HCT116 (cell line): ENCODE results near the gene DENND4C. TPM values are rescaled to one million over a fixed set of nuclear protein-coding genes. Genes with fewer than 3 reads are reported as not detected.

ENCODE experiments used
- ATAC-seq: fragments of 200-7000 bp; cut with Tn5 transposase; 2 replicates; pipeline ENCODE4 v1.9.1; 2020; ENCODE audit warnings: mild to moderate bottlenecking, moderate library complexity
- BruUV-seq: library from RNA; stranded (reverse); fragments of 400-500 nt; replicated peaks from 2 replicates; lab custom pipeline; 2021; lab: Mats Ljungman, UMichigan
- CTCF ChIA-PET: fragments of 300-600 bp; sonication (Branson Sonifier 250); formaldehyde crosslinking; loops from one replicate; lab custom pipeline; 2021; ENCODE audit warnings: antibody characterized with exemption; lab: Charles Lee
- POLR2A ChIA-PET: fragments of 300-600, 350-600 bp; sonication (Branson Sonifier 250); formaldehyde crosslinking; loops from one replicate; lab custom pipeline; 2021; ENCODE audit warnings: antibody characterized with exemption; lab: Charles Lee
- RAD21 ChIA-PET, 2 experiments: fragments of 300-600 bp; sonication (Branson Sonifier 250); formaldehyde crosslinking; loops; one replicate each; lab custom pipeline; 2023; ENCODE audit warnings: low total read pairs in 2 of 2; ENCODE audit not compliant: uncharacterized antibody in 2 of 2, unreplicated experiment in 2 of 2, low non-redundant PET in 1 of 2; lab: Charles Lee
- DNase-seq: peaks from one replicate; pipeline ENCODE4 v3.0.0-alpha.2; 2010; ENCODE audit warnings: low read depth, low spot score
- H2AFZ ChIP-seq: fragments of 200-600 bp; shearing (Covaris generic), sonication (generic); 2 replicates; pipeline ENCODE4 v1.6.1; 2017; ENCODE audit warnings: low read depth, mixed run types, mixed read lengths, antibody characterized with exemption, low read length; ENCODE audit not compliant: poor library complexity, severe bottlenecking
- H3K27ac ChIP-seq: 2 replicates; pipeline ENCODE4 v1.5.1; 2012; ENCODE audit warnings: low read depth, low read length
- H3K27me3 ChIP-seq: fragments of 200-600 bp; sonication (generic); 2 replicates; pipeline ENCODE4 v1.6.1; 2016; ENCODE audit warnings: mixed run types, low read length, mixed read lengths; ENCODE audit not compliant: insufficient read depth
- H3K36me3 ChIP-seq, 2 experiments: fragments of 200-500 bp in 1 of 2; fragments of 200-600 bp in 1 of 2; sonication (Bioruptor generic) in 1 of 2; sonication (generic) in 1 of 2; 2 replicates each; pipeline versions ENCODE4 v1.5.1 to v1.6.1; 2014 to 2016; ENCODE audit warnings: low read length in 2 of 2, inconsistent platforms in 1 of 2, mixed read lengths in 1 of 2, mixed run types in 1 of 2; ENCODE audit not compliant: insufficient read depth in 2 of 2, control insufficient read depth in 1 of 2
- H3K4me1 ChIP-seq, 2 experiments: fragments of 200-600 bp in 1 of 2; sonication (generic) in 1 of 2; 2 replicates each; pipeline versions ENCODE4 v1.5.1 to v1.6.1; 2012 to 2017; ENCODE audit warnings: low read length in 2 of 2, inconsistent platforms in 1 of 2, mild to moderate bottlenecking in 1 of 2, mixed read lengths in 1 of 2, mixed run types in 1 of 2, moderate library complexity in 1 of 2; ENCODE audit not compliant: insufficient read depth in 2 of 2, control insufficient read depth in 1 of 2
- H3K4me2 ChIP-seq: fragments of 200-600 bp; sonication (generic); 2 replicates; pipeline ENCODE4 v1.6.1; 2017; ENCODE audit warnings: mixed run types, low read length, mixed read lengths
- H3K4me3 ChIP-seq, 2 experiments: fragments of 200-600 bp in 1 of 2; sonication (generic) in 1 of 2; replicated peaks in 1 of 2; 2 replicates each; pipeline ENCODE4 v1.5.1; 2011 to 2016; ENCODE audit warnings: low read length in 2 of 2, control low read depth in 1 of 2, low read depth in 1 of 2, mild to moderate bottlenecking in 1 of 2, mixed read lengths in 1 of 2, mixed run types in 1 of 2
- H3K79me2 ChIP-seq: fragments of 200-600 bp; sonication (generic); 2 replicates; pipeline ENCODE4 v1.6.1; 2017; ENCODE audit warnings: mild to moderate bottlenecking, mixed run types, low read length, moderate library complexity, mixed read lengths; ENCODE audit not compliant: insufficient read depth
- H3K9ac ChIP-seq: fragments of 200-600 bp; sonication (generic); 2 replicates; pipeline ENCODE4 v1.6.1; 2016; ENCODE audit warnings: low read length, mixed read lengths
- H3K9me2 ChIP-seq: fragments of 200-600 bp; sonication (generic), shearing (Covaris generic); 2 replicates; pipeline ENCODE4 v1.6.1; 2017; ENCODE audit warnings: mixed run types, mild to moderate bottlenecking, moderate library complexity; ENCODE audit not compliant: insufficient read depth
- H3K9me3 ChIP-seq, 2 experiments: fragments of 200-500 bp in 1 of 2; fragments of 200-600 bp in 1 of 2; sonication (Bioruptor generic) in 1 of 2; sonication (generic) in 1 of 2; 2 replicates each; pipeline ENCODE4 v1.6.1; 2014 to 2017; ENCODE audit warnings: low read length in 2 of 2, mixed read lengths in 2 of 2, inconsistent platforms in 1 of 2, low read depth in 1 of 2, mild to moderate bottlenecking in 1 of 2, mixed run types in 1 of 2, moderate library complexity in 1 of 2; ENCODE audit not compliant: control insufficient read depth in 1 of 2, insufficient read depth in 1 of 2
- H4K20me1 ChIP-seq: fragments of 200-600 bp; sonication (generic), shearing (Covaris generic); 2 replicates; pipeline ENCODE4 v1.6.1; 2017; ENCODE audit warnings: mixed run types, mild to moderate bottlenecking, moderate library complexity; ENCODE audit not compliant: insufficient read depth
- ATF3 ChIP-seq: IDR thresholded peaks from 2 replicates; pipeline ENCODE4 v1.6.1; 2012
- EZH2 ChIP-seq: fragments of 200-600 bp; sonication (generic); IDR thresholded peaks from 2 replicates; pipeline ENCODE4 v1.6.1; 2017; ENCODE audit warnings: antibody characterized with exemption, mixed run types
- EZH2phosphoT487 ChIP-seq: fragments of 200-600 bp; IDR thresholded peaks from 2 replicates; pipeline ENCODE4 v1.6.1; 2018; ENCODE audit warnings: antibody characterized with exemption, borderline replicate concordance
- JUND ChIP-seq: IDR thresholded peaks from 2 replicates; pipeline ENCODE4 v1.6.1; 2012
- MAX ChIP-seq: IDR thresholded peaks from 2 replicates; pipeline ENCODE4 v1.6.1; 2012
- POLR2A ChIP-seq: IDR thresholded peaks from 2 replicates; pipeline ENCODE4 v1.7.0; 2011; ENCODE audit warnings: borderline replicate concordance; ENCODE audit not compliant: insufficient read depth, insufficient read length; ENCODE audit errors: extremely low read depth
- RAD21 ChIP-seq: IDR thresholded peaks from 2 replicates; pipeline ENCODE4 v1.6.1; 2012; ENCODE audit warnings: low read depth, mild to moderate bottlenecking
- SP1 ChIP-seq: IDR thresholded peaks from 2 replicates; pipeline ENCODE4 v1.6.1; 2012; ENCODE audit warnings: low read depth
- SRF ChIP-seq: IDR thresholded peaks from 2 replicates; pipeline ENCODE4 v1.6.1; 2012; ENCODE audit warnings: low read depth
- TCF7L2 ChIP-seq: IDR thresholded peaks from 2 replicates; pipeline ENCODE4 v1.7.0; 2011; ENCODE audit warnings: borderline replicate concordance, inconsistent platforms; ENCODE audit not compliant: insufficient read depth, insufficient read length; ENCODE audit errors: extremely low read depth
- ZFX ChIP-seq: fragments of 450-650 bp; IDR thresholded peaks from 2 replicates; pipeline ENCODE4 v1.6.1; 2017
- ZNF274 ChIP-seq: fragments of 200-500 bp; sonication (Bioruptor generic); IDR thresholded peaks from 2 replicates; pipeline ENCODE4 v1.6.1; 2014; ENCODE audit warnings: mild to moderate bottlenecking, low read depth, low read length, inconsistent platforms
- intact Hi-C: fragments of 100-400 bp; cut with micrococcal nuclease; formaldehyde crosslinking; loops from 2 replicates; pipeline ENCODE4 v1.10.0; 2022
- total RNA-seq: library from RNA; stranded (reverse); gene quantifications from one replicate; pipeline ENCODE4 v1.2.1, GENCODE V29; 2021; ENCODE audit not compliant: unreplicated experiment
- TF ChIP-seq, protein P1 (sequence below): IDR thresholded peaks from 2 replicates; pipeline ENCODE4 v1.6.1; 2011; ENCODE audit warnings: mild to moderate bottlenecking, low read length, moderate library complexity; ENCODE audit not compliant: insufficient replicate concordance; ENCODE audit errors: extremely low read depth

The DENND4C gene
- total RNA-seq, 1 experiment from 2014 or later = 20.9 TPM

DNA sequence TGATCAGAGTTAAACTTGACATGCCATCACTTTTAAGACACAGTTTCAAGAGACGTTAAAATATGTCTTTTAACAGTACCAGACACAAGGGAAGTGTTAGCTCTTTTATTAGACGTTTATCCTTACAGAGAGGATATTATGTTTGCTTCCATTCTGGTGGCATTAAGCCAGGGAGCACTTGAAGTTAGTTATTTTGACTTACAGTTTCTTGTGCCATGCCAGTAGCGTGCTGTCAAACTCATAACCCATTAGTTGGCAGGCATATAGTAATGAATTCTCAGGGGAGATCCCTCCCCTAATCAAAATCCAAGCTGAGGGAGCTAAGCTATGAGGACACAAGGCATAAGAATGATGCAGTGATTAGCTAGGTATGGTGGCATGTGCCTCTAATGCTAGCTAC is 83.1 kb downstream of the DENND4C start (continued):
- no peak for TF ChIP-seq TCF7L2
- no peak for TF ChIP-seq ZFX
- TF ChIP-seq POLR2A = no peak
- no peak for TF ChIP-seq SP1
- TF ChIP-seq MAX = no peak
- TF ChIP-seq EZH2phosphoT487 = no peak

GRCh38 chr9:19320495-19320894 is 90.0 kb downstream of the DENND4C start:
- peaks cover 0 to 6% of the 10 kb centered on the region in 2 experiments; a peak in 2 of 4 replicates for H3K36me3 ChIP-seq
- H3K4me2 ChIP-seq = no peak overlapping the region
- TF ChIP-seq TCF7L2 (no peak), SRF (no peak), ZNF274 (no peak), POLR2A (no peak), EZH2 (no peak)
- no peak overlapping the region for H3K27ac ChIP-seq
- ChIA-PET RAD21 (no interaction called here), CTCF (no interaction called here), POLR2A (no interaction called here)
- no peaks in the 10 kb centered on the region for H3K4me1 ChIP-seq
- DNase-seq = no peak
- intact Hi-C loops = no loop called here
- no peaks in the 10 kb centered on the region for H3K9me3 ChIP-seq
- no peaks in the 10 kb centered on the region for H3K27me3 ChIP-seq
- H3K9ac ChIP-seq = no peak overlapping the region
- H2AFZ ChIP-seq = no peak overlapping the region
- no peak for ATAC-seq
- no peaks in the 10 kb centered on the region for H3K79me2 ChIP-seq
- no peak overlapping the region for H3K4me3 ChIP-seq
- H4K20me1 ChIP-seq = no peaks in the 10 kb centered on the region
- no peaks in the 10 kb centered on the region for H3K9me2 ChIP-seq
- BruUV-seq = no TSS peak

DNA sequence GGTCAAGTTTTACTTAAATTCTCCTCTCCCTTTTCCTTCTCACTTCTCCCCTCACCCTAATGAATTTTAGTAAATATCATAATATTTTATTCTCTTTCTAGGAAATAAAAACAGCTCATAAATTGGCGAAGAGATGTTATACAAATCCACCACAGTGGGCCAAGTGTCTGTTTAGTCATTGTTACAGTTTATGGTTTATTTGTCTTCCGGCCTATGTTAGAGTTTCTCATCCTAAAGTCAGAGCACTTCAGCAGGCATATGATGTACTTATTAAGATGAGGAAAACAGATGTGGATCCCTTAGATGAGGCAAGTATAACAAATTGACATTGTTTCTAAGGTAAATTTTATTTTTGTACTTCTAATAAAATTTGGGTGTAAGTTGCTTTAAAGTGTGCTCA is 101.4 kb downstream of the DENND4C start:
- H3K36me3 ChIP-seq = peaks cover 6 to 9% of the 10 kb centered on the region in 2 experiments; a peak in 3 of 4 replicates
- no peaks in the 10 kb centered on the region for H3K79me2 ChIP-seq
- ChIA-PET CTCF (no interaction called here), RAD21 (no interaction called here), POLR2A (no interaction called here)
- BruUV-seq = no TSS peak
- no peak overlapping the region for H3K27ac ChIP-seq
- no peaks in the 10 kb centered on the region for H3K9me2 ChIP-seq
- H3K4me2 ChIP-seq = no peak overlapping the region
- no peak overlapping the region for H3K9ac ChIP-seq
- no peaks in the 10 kb centered on the region for H3K9me3 ChIP-seq
- H3K4me1 ChIP-seq = no peaks in the 10 kb centered on the region
- H2AFZ ChIP-seq = no peak overlapping the region
- H3K27me3 ChIP-seq = no peaks in the 10 kb centered on the region
- no peak overlapping the region for H3K4me3 ChIP-seq
- DNase-seq = no peak
- intact Hi-C loops = no loop called here
- H4K20me1 ChIP-seq = no peaks in the 10 kb centered on the region
- ATAC-seq = no peak
- TF ChIP-seq, protein P1, sequence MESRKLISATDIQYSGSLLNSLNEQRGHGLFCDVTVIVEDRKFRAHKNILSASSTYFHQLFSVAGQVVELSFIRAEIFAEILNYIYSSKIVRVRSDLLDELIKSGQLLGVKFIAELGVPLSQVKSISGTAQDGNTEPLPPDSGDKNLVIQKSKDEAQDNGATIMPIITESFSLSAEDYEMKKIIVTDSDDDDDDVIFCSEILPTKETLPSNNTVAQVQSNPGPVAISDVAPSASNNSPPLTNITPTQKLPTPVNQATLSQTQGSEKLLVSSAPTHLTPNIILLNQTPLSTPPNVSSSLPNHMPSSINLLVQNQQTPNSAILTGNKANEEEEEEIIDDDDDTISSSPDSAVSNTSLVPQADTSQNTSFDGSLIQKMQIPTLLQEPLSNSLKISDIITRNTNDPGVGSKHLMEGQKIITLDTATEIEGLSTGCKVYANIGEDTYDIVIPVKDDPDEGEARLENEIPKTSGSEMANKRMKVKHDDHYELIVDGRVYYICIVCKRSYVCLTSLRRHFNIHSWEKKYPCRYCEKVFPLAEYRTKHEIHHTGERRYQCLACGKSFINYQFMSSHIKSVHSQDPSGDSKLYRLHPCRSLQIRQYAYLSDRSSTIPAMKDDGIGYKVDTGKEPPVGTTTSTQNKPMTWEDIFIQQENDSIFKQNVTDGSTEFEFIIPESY = no peak
- no peak for TF ChIP-seq ATF3
- no peak for TF ChIP-seq MAX
- no peak for TF ChIP-seq ZFX
- no peak for TF ChIP-seq POLR2A
- TF ChIP-seq SRF = no peak
- TF ChIP-seq RAD21 = no peak
- TF ChIP-seq JUND = no peak
